GM12878 (cell line): Measurements from ENCODE around the gene ARHGAP26. TPM values are rescaled to one million over a fixed set of nuclear protein-coding genes. Genes with fewer than 3 reads are reported as not detected.

Experiments
- BHLHE40 ChIP-seq, 2 experiments: fragments of 450-650 bp in 1 of 2; IDR thresholded peaks; 2 replicates each; pipeline ENCODE4 v1.6.1; 2011 to 2017; ENCODE audit warnings: low read depth in 2 of 2, borderline replicate concordance in 1 of 2, improper control_type of control experiment in 1 of 2, low read length in 1 of 2, mild to moderate bottlenecking in 1 of 2
- CHD2 ChIP-seq: IDR thresholded peaks from 2 replicates; pipeline ENCODE4 v1.6.1; 2011; ENCODE audit warnings: low read depth, low read length, improper control_type of control experiment, borderline replicate concordance
- ELK1 ChIP-seq: IDR thresholded peaks from 2 replicates; pipeline ENCODE4 v1.6.1; 2012; ENCODE audit warnings: low read depth, low read length, improper control_type of control experiment
- YBX1 ChIP-seq: fragments of 450-650 bp; IDR thresholded peaks from 2 replicates; pipeline ENCODE4 v1.6.1; 2016; ENCODE audit warnings: antibody characterized with exemption
- polyA plus RNA-seq, 11 experiments: library from polyadenylated mRNA; depleted of rRNA in 4 of 11; unstranded in 6 of 11; stranded (reverse) in 5 of 11; fragments of >200 nt; fragmentation: Nextera tagmentation in 4 of 11; fragmentation: Illumina TruSeq in 1 of 11; extraction: Ambion mirVana in 4 of 11; extraction: Trizol in 1 of 11; gene quantifications; 1 replicate in 1 of 11; 2 replicates in 10 of 11; pipeline versions ENCODE4 v1.2.1 to v1.2.3, GENCODE V29; 2011 to 2016; ENCODE audit warnings: inconsistent platforms in 2 of 11, missing spikeins in 2 of 11, low read depth in 1 of 11
- total RNA-seq, 4 experiments: library from RNA; depleted of rRNA in 3 of 4; stranded (reverse); fragments of >200 nt in 3 of 4; fragmentation: Illumina TruSeq in 1 of 4; extraction: Trizol in 1 of 4; gene quantifications; 2 replicates each; pipeline versions ENCODE4 v1.2.1 to v1.2.3, GENCODE V29; 2013 to 2021
- TF ChIP-seq, protein P1 (sequence below): fragments of 150-350 bp; IDR thresholded peaks from 2 replicates; pipeline ENCODE4 v1.6.1; 2016; ENCODE audit warnings: low read depth, low read length

Gene ARHGAP26
- total and polyA plus RNA-seq, 10 of the 15 experiments (the other 5 are each of a cell fraction or from before 2014, with no cell fraction given), result 9.4 to 41.5 (median 19.3) TPM

DNA sequence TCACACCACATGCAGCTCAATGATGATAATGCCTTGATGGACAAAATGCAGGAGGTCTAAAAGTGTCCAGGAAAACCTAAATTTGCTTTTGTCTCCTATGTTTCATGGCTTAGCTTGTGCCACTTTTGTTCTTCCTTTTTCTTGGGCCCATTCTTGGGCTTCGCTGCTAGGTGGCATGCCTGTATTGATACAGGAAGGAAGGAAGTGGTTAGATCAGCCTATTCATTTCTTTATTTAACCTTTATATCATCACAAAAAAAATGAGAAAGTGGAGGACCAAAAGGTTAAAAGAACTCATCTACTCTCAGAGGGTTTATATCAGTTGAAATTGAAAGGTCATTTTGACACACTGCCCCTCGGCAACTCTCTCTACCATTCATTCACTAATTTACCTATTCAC is 260.2 kb downstream of the ARHGAP26 start (continued):
- TF ChIP-seq BHLHE40 (IDR thresholded peaks at IDR 0.05; ENCODE audit: borderline replicate concordance in 1 of 2, low read depth in 2 of 2, low read length in 1 of 2) (no peak), CHD2 (no peak), ELK1 (no peak), YBX1 (no peak)
- TF ChIP-seq, protein P1, sequence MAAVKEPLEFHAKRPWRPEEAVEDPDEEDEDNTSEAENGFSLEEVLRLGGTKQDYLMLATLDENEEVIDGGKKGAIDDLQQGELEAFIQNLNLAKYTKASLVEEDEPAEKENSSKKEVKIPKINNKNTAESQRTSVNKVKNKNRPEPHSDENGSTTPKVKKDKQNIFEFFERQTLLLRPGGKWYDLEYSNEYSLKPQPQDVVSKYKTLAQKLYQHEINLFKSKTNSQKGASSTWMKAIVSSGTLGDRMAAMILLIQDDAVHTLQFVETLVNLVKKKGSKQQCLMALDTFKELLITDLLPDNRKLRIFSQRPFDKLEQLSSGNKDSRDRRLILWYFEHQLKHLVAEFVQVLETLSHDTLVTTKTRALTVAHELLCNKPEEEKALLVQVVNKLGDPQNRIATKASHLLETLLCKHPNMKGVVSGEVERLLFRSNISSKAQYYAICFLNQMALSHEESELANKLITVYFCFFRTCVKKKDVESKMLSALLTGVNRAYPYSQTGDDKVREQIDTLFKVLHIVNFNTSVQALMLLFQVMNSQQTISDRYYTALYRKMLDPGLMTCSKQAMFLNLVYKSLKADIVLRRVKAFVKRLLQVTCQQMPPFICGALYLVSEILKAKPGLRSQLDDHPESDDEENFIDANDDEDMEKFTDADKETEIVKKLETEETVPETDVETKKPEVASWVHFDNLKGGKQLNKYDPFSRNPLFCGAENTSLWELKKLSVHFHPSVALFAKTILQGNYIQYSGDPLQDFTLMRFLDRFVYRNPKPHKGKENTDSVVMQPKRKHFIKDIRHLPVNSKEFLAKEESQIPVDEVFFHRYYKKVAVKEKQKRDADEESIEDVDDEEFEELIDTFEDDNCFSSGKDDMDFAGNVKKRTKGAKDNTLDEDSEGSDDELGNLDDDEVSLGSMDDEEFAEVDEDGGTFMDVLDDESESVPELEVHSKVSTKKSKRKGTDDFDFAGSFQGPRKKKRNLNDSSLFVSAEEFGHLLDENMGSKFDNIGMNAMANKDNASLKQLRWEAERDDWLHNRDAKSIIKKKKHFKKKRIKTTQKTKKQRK, result no peak
